DND-41 (cell line): ENCODE results near the gene FASN.

ENCODE experiments used
- ATAC-seq: fragments of 200-7000 bp; cut with Tn5 transposase; 3 replicates; pipeline ENCODE4 v1.9.1; 2021; ENCODE audit warnings: low read depth; ENCODE audit not compliant: insufficient read depth
- DNase-seq: peaks from one replicate; pipeline ENCODE4 v3.0.0-alpha.2; 2020
- H2AFZ ChIP-seq: 2 replicates; pipeline ENCODE4 v1.6.0; 2012; ENCODE audit warnings: low read depth, low read length
- H3K27ac ChIP-seq: 2 replicates; pipeline ENCODE4 v1.5.1; 2012; ENCODE audit warnings: low read length, inconsistent platforms
- H3K27me3 ChIP-seq: fragments of 200-600 bp; sonication (generic); 2 replicates; pipeline ENCODE4 v1.6.0; 2012; ENCODE audit warnings: low read length, mild to moderate bottlenecking, inconsistent platforms; ENCODE audit not compliant: insufficient read depth, poor library complexity
- H3K36me3 ChIP-seq: 2 replicates; pipeline ENCODE4 v1.5.1; 2012; ENCODE audit warnings: low read length, inconsistent platforms; ENCODE audit not compliant: insufficient read depth
- H3K4me1 ChIP-seq: 2 replicates; pipeline ENCODE4 v1.5.1; 2012; ENCODE audit warnings: mild to moderate bottlenecking, low read length; ENCODE audit not compliant: insufficient read depth
- H3K4me2 ChIP-seq: 2 replicates; pipeline ENCODE4 v1.6.0; 2012; ENCODE audit warnings: mild to moderate bottlenecking, moderate library complexity, low read length, inconsistent platforms; ENCODE audit not compliant: insufficient read depth
- H3K4me3 ChIP-seq, 2 experiments: fragments of 200-600 bp in 1 of 2; shearing (Covaris generic) in 1 of 2; 2 replicates each; pipeline ENCODE4 v1.5.1; 2012 to 2016; ENCODE audit warnings: inconsistent platforms in 2 of 2, low read length in 2 of 2, mild to moderate bottlenecking in 2 of 2, low read depth in 1 of 2, moderate library complexity in 1 of 2
- H3K79me2 ChIP-seq: 2 replicates; pipeline ENCODE4 v1.6.0; 2012; ENCODE audit warnings: low read length, inconsistent platforms; ENCODE audit not compliant: insufficient read depth
- H3K9ac ChIP-seq: 2 replicates; pipeline ENCODE4 v1.6.0; 2012; ENCODE audit warnings: low read depth, mild to moderate bottlenecking, inconsistent platforms, low read length, moderate library complexity
- H3K9me3 ChIP-seq: 2 replicates; pipeline ENCODE4 v1.5.1; 2012; ENCODE audit warnings: low read length, moderate library complexity, mild to moderate bottlenecking, inconsistent platforms; ENCODE audit not compliant: insufficient read depth, severe bottlenecking
- H4K20me1 ChIP-seq: 2 replicates; pipeline ENCODE4 v1.6.0; 2012; ENCODE audit warnings: low read length; ENCODE audit not compliant: insufficient read depth
- EZH2 ChIP-seq: IDR thresholded peaks from 3 replicates; pipeline ENCODE4 v1.6.1; 2012; ENCODE audit warnings: borderline replicate concordance, low read depth, mild to moderate bottlenecking, moderate library complexity, low read length, inconsistent platforms; ENCODE audit not compliant: severe bottlenecking
- TF ChIP-seq, protein P1 (sequence below): IDR thresholded peaks from 2 replicates; pipeline ENCODE4 v1.5.1; 2012; ENCODE audit warnings: borderline replicate concordance, low read length, moderate library complexity, mild to moderate bottlenecking; ENCODE audit not compliant: poor library complexity, severe bottlenecking; ENCODE audit errors: extremely low read depth

Gene FASN

DNA sequence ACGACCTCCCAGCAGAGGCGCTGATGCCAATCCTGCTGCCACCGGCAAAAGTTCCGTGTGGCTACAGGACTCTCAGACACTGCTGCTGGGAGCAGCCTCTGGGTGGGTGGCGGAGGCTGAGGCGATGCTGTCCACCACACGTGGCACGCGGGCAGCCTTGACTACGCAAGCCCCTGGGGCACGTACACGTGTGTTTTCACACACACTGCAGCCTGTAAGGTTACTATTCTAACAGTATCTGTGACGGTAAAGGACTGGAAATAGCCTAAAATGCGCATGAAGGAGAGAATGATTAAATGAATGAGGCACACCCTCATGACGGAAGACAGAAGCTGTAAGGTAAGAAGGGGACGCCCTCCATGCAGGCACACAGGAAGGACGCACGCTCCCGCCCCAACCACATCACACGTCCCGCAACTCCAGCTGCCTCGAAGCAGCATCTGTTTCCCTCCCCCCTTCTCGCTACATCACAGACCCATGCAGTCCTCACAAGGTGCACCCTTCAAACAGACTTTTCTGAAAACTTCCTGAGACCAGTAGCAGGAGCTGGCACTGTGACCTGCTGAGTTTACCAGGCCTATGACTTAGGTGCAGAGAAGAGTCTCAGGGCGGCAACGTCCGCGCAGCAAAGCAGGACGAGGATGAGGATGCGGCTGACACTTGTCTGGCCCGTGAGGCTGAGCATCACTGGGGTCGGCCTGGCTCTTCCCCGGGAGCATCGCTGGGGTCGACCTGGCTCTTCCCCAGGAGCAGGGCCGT, 28.7 kb upstream of the FASN start:
- H3K9me3 ChIP-seq: no peaks in the 10 kb centered on the region
- no peaks in the 10 kb centered on the region for H3K79me2 ChIP-seq
- H3K4me2 ChIP-seq: peak overlapping the region; percentile 61
- no peaks in the 10 kb centered on the region for H3K27me3 ChIP-seq
- ATAC-seq (peak; percentile 99), DNase-seq (peak; percentile 90)
- peak overlapping the region; percentile 67 for H3K27ac ChIP-seq
- H3K36me3 ChIP-seq: peaks cover 20% of the 10 kb centered on the region
- peak overlapping the region; percentile 17; the same call in 1 of the 2 replicates for H2AFZ ChIP-seq
- TF ChIP-seq EZH2: no peak
- TF ChIP-seq, protein P1, sequence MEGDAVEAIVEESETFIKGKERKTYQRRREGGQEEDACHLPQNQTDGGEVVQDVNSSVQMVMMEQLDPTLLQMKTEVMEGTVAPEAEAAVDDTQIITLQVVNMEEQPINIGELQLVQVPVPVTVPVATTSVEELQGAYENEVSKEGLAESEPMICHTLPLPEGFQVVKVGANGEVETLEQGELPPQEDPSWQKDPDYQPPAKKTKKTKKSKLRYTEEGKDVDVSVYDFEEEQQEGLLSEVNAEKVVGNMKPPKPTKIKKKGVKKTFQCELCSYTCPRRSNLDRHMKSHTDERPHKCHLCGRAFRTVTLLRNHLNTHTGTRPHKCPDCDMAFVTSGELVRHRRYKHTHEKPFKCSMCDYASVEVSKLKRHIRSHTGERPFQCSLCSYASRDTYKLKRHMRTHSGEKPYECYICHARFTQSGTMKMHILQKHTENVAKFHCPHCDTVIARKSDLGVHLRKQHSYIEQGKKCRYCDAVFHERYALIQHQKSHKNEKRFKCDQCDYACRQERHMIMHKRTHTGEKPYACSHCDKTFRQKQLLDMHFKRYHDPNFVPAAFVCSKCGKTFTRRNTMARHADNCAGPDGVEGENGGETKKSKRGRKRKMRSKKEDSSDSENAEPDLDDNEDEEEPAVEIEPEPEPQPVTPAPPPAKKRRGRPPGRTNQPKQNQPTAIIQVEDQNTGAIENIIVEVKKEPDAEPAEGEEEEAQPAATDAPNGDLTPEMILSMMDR: no peak
- H3K4me3 ChIP-seq: peak overlapping the region in 1 of 2 experiments; percentile 17; a peak in 1 of 4 replicates
- peak overlapping the region; percentile 19 for H3K9ac ChIP-seq
- peaks cover 24% of the 10 kb centered on the region for H3K4me1 ChIP-seq
- peaks cover 6% of the 10 kb centered on the region for H4K20me1 ChIP-seq

- no peak overlapping the region for H3K4me3 ChIP-seq
- H3K9ac ChIP-seq: no peak overlapping the region
- H3K9me3 ChIP-seq: no peaks in the 10 kb centered on the region
- H4K20me1 ChIP-seq: peaks cover 6% of the 10 kb centered on the region
- no peak overlapping the region for H2AFZ ChIP-seq
- TF ChIP-seq, protein P1: no peak
- no peak for TF ChIP-seq EZH2
- H3K27ac ChIP-seq: no peak overlapping the region
- ATAC-seq (no peak), DNase-seq (no peak)
- peaks cover 24% of the 10 kb centered on the region for H3K4me1 ChIP-seq
- H3K36me3 ChIP-seq: peaks cover 25% of the 10 kb centered on the region
- no peak overlapping the region for H3K4me2 ChIP-seq
- no peaks in the 10 kb centered on the region for H3K27me3 ChIP-seq
- H3K79me2 ChIP-seq: no peaks in the 10 kb centered on the region
Observed at GRCh38 chr17:82124101-82124500, 26.1 kb upstream of the FASN start.

DNA sequence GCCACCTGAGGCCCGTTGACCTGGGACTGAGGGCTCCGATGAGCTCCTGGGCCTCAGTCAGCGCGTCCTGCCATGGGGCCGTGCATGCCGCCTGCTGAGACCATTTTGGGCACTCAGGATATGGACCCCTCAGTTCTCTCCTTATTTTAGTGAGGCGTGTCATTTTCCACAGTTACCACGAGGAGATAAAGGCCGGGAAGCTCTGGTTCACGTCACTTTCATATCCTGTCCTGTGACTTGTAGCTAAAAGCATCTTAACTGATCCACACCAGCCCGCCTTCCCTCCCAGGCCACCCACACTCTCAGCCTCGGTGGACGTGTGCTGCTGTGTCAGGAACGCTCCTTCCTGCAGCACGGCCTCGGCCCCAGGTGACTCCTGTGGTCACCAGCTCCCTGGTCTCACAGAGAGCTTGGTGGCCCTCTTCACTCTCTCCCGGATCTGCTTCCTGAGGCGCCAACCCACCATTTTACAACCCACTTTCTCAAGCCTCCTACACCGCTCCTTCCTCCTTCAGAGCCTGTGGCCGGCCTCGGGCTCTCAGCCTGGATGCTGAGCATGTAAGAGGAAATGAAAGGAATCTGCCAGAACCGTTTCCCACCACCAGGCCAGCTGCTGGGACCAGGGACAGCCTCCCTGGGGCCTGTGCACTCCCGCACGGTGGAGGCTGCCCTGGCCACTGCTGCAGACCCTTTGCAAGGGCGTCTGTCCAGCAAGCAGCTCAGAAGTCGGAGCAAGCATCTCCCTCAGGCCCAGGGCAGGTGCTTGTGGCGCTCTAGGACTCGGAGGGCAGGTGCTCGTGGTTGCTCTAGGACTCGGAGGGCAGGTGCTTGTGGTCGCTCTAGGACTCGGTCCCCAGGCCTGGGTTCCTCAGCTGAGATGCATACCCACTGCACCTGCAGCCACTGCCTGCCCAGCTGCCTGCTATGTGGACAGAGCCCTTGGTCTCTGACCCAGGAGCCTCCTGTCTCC, 23.9 kb upstream of the FASN start:
- H3K9ac ChIP-seq: no peak overlapping the region
- no peaks in the 10 kb centered on the region for H3K27me3 ChIP-seq
- no peak overlapping the region for H3K4me2 ChIP-seq
- ATAC-seq (no peak), DNase-seq (peak; percentile 26)
- TF ChIP-seq, protein P1: no peak
- TF ChIP-seq EZH2: no peak
- no peak overlapping the region for H2AFZ ChIP-seq
- no peak overlapping the region for H3K4me3 ChIP-seq
- no peaks in the 10 kb centered on the region for H3K79me2 ChIP-seq
- H3K27ac ChIP-seq: peak overlapping the region; percentile 37; the same call in 1 of the 2 replicates
- no peaks in the 10 kb centered on the region for H3K9me3 ChIP-seq
- peaks cover 2% of the 10 kb centered on the region for H4K20me1 ChIP-seq
- peaks cover 26% of the 10 kb centered on the region for H3K36me3 ChIP-seq
- peaks cover 8% of the 10 kb centered on the region for H3K4me1 ChIP-seq
